Thoracic aorta endothelial cell (primary cell): ENCODE measurements around the gene TAT. TPM values are rescaled to one million over a fixed set of nuclear protein-coding genes. Genes with fewer than 3 reads are reported as not detected.

Experiments
- small RNA-seq: library from RNA; depleted of rRNA; stranded (forward); fragments of <200 nt; gene quantifications from one replicate; pipeline ENCODE3, GENCODE V24; 2012
- total RNA-seq: library from RNA; depleted of rRNA; stranded (reverse); fragments of >200 nt; gene quantifications from 2 replicates; pipeline ENCODE4 v1.2.3, GENCODE V29; 2012

TAT gene
- not detected in 2 replicates for total RNA-seq

DNA sequence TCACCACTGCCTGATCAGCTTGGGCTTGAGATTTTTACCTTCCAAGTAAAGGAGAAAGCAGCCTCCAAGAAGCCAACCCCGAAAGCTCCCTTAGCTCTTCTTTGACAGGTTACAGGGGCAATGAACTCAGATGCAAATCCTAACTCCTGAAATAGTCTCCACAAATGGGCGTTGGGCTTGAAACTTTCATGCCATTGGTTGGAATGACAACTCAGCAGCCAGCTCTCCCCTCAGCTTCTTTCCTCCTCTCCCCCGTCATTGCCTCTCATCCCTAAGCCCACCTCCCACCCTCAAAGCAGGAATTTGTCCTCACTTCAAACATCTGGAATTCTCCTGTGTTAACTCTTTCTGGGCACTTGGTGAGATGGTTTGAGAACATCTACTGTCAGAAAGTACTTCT lies at the start of gene TAT:
TAT (minus strand) TSS at position 122 of the 400 bp plus-strand sequence. CDS start 677 bp downstream, outside the sequence.

DNA sequence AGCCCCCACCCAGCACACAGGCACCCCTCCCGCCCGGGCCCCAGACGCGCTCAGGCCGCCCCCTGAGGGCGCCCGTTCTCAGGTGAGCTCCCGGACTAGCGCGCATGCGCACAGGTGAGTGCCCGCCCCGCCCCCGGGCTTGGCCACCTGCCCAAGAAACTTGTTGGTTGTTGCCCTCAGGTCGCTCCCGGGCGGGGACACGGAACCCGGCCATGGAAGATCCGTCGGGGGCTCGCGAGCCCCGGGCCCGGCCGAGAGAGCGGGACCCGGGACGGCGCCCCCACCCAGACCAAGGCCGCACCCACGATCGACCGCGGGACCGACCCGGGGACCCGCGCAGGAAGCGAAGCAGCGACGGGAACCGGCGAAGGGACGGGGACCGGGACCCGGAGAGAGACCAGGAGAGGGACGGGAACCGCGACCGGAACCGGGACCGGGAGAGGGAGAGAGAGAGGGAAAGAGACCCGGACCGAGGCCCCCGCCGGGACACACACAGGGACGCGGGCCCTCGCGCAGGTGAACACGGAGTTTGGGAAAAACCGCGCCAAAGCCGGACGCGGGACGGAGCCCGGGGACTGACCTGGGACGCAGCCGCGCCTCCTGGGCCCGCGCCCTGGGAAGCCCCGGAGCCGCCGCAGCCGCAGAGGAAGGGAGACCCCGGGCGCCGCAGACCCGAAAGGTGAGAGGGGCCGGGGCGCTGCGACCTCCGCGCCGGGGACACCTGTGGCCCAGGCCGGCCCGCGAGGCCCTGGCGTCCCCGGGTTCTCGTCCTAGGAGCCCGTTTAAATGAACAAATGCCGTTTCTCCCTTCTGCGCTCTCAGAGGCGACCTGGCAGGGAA lies 49.3 kb upstream of the TAT start, which contains the start of gene MARVELD3:
MARVELD3 (plus strand) TSS at position 167 of the 840 bp plus-strand sequence; CDS start at position 213, 46 bp downstream.

DNA sequence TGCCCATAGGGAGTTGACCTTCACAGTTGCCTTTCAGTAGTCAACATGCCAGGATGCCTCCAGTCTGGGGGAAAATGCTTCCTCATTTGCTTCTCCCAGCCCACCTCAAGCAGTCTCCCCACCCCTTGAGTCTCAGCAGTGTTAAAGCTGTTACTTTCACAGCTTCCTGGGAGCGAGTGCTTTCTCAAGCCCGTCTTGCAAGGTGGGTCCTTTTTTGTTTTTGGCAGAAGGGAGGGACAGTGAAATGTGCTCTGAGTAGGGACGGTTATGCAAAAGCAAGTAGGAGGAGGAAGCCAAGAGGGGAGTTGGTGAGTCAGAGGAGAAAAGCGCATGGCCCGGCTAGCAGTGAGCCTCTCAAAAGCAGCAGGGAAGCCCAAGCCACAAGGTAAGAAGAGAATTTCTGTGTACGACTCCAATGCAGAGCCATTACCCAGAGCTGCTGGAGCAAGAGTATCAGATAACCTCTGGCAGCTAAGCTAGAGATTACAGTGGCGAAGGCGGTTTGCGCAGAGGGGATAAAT lies 50.7 kb downstream of the TAT start, which contains the start of gene CHST4:
CHST4 (plus strand) TSS at position 316 of the 521 bp plus-strand sequence. CDS start 10,252 bp downstream, outside the sequence.

Small RNAs within 50 kb of the gene (small RNA-seq; reads per million reads assigned to genes)
- not detected for gene RNU6-1061P

Other genes starting within 250 kb of the TAT start
- gene CALB2, start 218.4 kb downstream of the TAT start, total RNA-seq: not detected in 2 replicates
- gene TLE7, start 135.0 kb downstream of the TAT start, total RNA-seq: not detected in 2 replicates
- gene ZNF23, start 114.8 kb downstream of the TAT start, total RNA-seq: 5.2 and 5.3 TPM in 2 replicates
- 2.5 and 3.0 TPM in 2 replicates for gene ZNF19, start 87.8 kb downstream of the TAT start, total RNA-seq
- gene CHST4, start 50.7 kb downstream of the TAT start, total RNA-seq: not detected in 2 replicates
- gene MARVELD3, start 49.1 kb upstream of the TAT start, total RNA-seq: 0.13 TPM in 1 of 2 replicates, not detected in the other
- 12.3 and 14.8 TPM in 2 replicates for gene PHLPP2, start 147.6 kb upstream of the TAT start, total RNA-seq
- 116 and 124 TPM in 2 replicates for gene AP1G1, start 231.7 kb upstream of the TAT start, total RNA-seq